Epithelial cell of esophagus (primary cell): Measurements from ENCODE around the gene ALAD.

Experiments used
- DNase-seq: peaks from one replicate; pipeline ENCODE4 v3.0.0; 2010; ENCODE audit warnings: low read depth
- H3K4me3 ChIP-seq: 2 replicates; pipeline ENCODE4 v1.5.1; 2011; ENCODE audit warnings: mild to moderate bottlenecking, low read length, control low read depth
- CTCF ChIP-seq: IDR thresholded peaks from 2 replicates; pipeline ENCODE4 v1.5.1; 2011; ENCODE audit warnings: low read depth, mild to moderate bottlenecking, low read length, control low read depth, inconsistent platforms; ENCODE audit not compliant: insufficient read depth; ENCODE audit errors: missing control alignments

The ALAD gene

GRCh38 chr9:113345190-113345589 lies 55.9 kb downstream of the ALAD start:
- no peak for DNase-seq
- no peak overlapping the region for H3K4me3 ChIP-seq
- TF ChIP-seq CTCF, result no peak

- H3K4me3 ChIP-seq, result no peak overlapping the region
- peak; percentile 8 for DNase-seq
- no peak for TF ChIP-seq CTCF
These were observed 57.3 kb downstream of the ALAD start for GRCh38 chr9:113343732-113344231.

GRCh38 chr9:113341712-113342410 lies 59.2 kb downstream of the ALAD start:
- TF ChIP-seq CTCF, result no peak
- DNase-seq, result peak; percentile 98
- H3K4me3 ChIP-seq, result no peak overlapping the region

- H3K4me3 ChIP-seq, result peak within 1 kb of the TSS; percentile 81
- DNase-seq, result peak; percentile 89
- TF ChIP-seq CTCF, result no peak
These were observed 60.9 kb downstream of the ALAD start, which contains the start of gene WDR31 for GRCh38 chr9:113340011-113340699. Gene WDR31, minus strand, starts transcription at chr9:113340275. Its CDS starts 8,253 bp downstream, at chr9:113332022.

- H3K4me3 ChIP-seq, result no peak overlapping the region
- no peak for TF ChIP-seq CTCF
- no peak for DNase-seq
These were observed 63.4 kb downstream of the ALAD start for GRCh38 chr9:113337714-113338113.
